Stimulated activated CD4-positive, alpha-beta T cell treated with anti-CD3 and anti-CD28 coated beads, Interleukin-2, amount 100 ng/mL, for 48 hours (primary cell): Measurements from ENCODE around the gene BCAS1.

Experiments
- DNase-seq, 2 donors: peaks; one replicate each; pipeline ENCODE4 v3.0.0-alpha.2; 2020

Gene BCAS1

DNA sequence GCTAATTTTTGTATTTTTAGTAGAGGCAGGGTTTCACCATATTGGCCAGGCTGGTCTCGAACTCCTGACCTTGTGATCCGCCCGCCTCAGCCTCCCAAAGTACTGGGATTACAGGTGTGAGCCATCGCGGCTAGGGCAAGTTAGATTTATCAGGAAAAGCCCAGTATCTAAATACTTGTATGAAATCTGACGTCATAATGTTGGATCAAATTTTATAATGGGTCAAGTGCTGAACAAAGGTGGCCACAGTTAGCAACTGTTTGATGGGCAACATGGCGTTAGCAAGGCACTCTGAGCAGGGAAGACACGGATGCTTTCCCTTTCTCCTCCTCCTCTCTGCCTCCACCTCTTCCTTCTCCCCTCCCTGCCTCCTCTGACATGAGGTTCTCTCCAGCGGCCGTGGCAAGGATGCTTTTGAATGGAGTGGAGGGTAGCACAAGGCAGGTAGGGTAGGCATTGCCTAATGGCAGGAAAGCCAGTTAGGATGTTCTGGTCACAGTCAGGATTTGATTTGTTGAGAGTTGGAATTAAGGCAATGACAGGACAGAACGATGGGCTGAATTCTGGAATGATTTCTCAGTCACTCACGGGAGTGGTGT, 149.6 kb downstream of the BCAS1 start:
- no peak for DNase-seq

DNA sequence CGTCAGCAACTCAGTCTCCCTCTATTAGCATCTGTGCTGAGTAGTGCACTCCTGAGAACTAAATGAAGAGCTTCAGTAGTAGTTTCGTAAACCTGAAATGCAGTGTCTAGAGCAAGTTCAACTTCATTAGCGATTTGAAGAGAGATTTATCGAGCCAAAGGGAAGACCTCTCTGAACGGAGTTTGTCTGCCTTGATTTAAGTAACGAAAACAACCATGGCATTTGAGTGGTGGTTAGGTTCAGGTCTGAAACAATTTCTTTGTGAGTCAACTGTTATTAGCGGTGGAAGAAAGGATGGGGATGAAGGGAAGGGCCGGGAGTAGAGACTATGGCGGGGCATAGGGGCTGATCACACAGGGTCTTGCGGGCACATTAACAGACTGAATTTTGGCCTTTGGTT, 150.5 kb downstream of the BCAS1 start:
- no peak for DNase-seq

GRCh38 chr20:53918949-53919361, 151.4 kb downstream of the BCAS1 start:
- DNase-seq: no peak

DNA sequence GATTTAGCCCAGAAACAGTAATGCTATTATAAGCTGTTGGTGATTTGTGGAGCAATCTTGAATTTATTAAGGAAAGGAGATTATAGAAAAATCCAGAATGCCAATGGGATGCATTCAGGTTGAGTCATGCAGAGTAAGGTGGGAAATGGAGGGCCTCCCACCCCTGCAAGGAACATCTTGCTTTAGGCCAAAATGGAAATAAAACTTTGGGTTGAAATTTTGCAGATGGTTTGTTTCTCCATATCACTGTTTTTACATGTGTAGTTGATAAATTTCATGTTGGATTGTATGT, 152.4 kb downstream of the BCAS1 start:
- no peak for DNase-seq

DNA sequence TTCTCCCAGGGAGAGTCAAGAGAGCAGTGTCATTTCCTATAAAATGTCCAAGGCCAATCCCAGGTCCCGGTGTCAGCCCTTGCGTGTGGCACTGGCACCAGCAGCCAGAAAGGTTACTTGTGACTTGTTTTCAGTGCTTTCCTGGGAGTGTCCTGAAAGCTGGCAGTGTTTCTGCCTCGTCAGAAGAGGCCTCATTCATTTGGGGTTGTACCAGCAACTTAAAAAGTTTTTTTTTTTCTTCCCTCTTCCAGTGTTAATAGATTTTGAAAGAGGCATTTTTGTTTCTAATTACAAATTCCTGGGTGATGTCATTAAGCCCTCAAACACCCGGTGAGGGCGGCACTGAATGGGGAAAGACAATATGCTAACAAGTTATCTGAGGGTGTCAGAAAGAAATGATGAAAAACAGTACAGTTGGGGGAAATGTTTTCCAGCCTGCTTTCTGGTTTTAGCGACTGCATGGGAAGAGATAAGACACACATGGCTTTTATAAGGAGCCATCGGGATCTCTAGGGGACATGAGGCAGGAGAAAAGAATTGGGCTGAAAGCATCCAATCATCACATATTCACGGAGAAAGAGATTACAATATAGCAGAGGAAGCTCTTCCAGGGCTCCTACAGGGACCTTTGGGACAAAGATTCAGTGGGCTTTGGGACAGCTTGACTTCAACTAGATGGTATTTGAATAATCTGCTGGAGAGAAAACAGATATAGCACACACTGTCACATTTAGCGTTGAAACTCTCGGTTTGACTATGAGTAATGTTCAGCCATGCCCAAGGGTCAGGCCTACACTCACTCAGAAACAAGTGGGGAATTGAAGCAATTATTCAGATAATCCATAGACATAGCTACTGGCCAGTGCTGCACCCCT, 153.0 kb downstream of the BCAS1 start:
- DNase-seq: no peak

DNA sequence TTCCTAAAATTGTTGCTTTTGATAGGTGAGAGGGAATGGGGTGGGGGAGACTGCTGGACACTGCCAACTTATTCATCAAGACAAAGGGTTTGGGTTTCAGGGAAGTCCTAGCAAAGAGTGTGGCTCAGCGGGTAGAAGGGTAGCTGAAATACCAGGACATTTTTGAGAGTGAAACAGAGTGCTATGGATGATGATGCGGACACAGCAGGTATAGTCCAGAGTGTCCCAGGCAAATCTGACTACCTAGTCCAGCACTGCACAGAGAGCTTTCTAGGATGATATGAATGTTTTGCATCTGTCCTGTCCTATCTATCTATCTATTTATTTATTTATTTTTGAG, 154.3 kb downstream of the BCAS1 start:
- DNase-seq: no peak

GRCh38 chr20:53915446-53916172, 154.8 kb downstream of the BCAS1 start:
- peak; percentile 96 to 98 for DNase-seq

DNA sequence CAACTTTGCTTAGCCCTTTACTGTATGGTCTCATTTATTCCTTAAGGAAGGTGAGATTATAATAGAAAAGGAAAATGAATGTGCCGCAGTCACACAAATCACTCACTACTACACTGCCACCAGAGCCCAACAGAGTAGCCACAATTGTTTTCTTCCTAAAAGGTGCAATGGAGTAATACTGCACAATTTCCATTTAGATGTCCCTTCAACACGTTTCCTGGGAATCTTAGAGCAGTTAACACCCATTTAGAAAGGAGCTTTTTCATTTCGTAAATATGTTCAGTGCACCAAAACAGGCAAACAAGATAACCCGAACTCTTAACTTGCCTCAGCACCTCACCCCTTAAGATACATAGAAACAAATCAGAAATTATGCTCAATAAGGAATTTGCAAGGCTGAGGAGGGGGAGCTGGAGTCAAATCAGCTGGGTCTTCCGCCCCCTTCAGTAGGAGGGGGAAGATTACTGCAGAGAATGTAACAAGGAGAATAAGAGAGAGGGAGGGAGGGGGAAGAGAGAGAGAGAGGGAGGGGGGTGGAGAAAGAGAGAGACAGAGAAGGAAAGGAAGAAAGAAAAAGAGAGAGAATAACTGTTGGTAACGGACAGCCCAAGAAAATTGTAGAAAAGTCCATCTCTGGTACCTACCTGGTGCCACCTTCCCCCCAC, 155.5 kb downstream of the BCAS1 start:
- no peak for DNase-seq

DNA sequence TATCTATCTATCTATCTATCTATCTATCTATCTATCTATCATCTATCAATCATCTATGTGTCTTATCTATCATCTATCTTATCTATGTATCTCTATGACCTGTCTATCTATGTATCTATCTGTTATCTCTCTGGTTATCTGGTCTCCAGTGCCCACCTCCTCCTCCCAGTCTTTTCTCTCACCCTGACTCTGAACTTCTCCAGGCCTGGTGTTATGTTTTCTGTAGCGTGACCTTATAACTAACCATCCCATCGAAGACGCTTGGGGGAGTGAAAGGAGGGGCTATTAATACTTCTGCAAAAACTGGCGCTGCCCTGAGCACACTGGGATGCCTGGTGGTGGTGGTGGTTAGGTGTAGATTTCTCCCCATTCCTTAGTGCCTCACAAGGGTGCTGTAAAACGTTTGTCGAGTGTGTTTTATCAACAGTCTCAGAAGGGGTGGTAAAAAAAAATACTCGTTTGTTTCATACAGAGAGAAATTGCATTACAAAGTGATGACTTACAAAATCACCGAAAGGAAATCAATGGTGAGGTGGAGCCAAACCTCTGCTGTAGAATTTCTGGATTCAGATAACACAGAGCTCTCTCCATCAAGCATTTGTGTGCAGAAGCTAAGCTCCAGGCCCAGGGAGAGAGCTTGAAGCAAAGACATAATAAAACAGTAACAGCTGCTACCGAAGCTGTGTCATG, 156.2 kb downstream of the BCAS1 start:
- DNase-seq: no peak

- DNase-seq: no peak
These were observed 159.1 kb downstream of the BCAS1 start for GRCh38 chr20:53911301-53911700.

DNA sequence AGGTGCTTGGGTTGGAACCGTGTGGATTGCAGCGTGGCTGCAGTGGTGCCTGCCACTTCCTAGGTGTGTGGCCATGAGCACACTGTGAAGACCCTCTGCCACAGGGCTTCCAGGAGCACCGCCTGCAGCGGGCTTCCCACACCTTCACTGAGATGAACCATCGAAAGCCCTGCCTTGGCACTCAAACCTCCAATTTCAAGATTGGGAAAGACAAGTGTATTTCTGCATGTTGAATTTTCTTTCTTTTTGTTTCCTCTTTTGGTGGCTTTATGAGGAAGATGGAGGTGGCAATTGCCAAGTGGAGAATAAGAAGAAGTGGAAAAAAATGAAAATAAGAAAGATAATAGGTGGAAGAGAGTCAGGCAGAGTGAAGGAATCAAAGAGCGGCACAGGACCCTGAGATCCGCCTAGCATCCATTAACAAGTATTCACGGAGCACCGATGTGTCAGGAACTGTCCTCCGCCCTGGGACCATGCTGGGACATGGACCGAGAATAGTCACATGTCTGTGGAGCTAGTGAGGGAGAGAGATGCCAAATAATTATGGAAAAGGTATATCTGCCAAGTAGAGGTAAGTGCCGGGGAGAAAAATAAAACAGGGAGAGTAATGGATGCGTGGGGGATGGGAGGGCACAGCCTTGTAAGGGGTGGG, 159.9 kb downstream of the BCAS1 start:
- DNase-seq: no peak

DNA sequence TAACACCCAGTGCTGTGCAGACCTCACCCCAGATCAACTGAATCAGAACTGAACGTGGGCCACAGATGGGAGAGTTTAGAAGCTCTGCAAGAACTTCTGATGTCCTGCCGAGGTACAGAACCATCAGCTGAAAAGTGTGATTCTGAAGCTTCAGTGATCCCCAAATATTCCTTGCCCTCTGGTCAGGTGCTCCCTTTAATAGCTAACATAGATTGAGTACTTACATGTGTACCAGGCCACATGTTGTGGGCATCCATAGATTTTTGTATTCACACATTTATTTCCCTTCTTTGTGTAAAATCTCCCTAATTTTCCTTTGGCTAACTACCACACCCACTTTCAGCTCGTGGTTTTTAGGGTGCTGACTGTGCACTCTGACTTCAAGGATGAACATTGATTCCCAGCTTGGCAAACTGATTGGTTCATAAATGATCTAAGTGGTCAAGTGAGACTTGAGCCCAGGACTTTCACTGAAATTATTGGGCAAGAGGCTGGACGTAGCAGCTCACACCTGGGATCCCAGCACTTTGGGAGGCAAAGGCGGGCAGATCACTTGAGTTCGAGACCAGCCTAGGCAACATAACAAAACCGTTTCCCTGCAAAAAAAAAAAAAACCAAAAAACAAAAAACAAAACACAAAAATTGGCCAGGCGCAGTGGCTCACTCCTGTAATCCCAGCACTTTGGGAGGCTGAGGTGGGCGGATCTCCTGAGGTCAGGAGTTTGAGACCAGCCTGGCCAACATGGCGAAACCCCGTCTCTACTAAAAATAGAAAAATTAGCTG, 162.2 kb downstream of the BCAS1 start:
- no peak for DNase-seq

DNA sequence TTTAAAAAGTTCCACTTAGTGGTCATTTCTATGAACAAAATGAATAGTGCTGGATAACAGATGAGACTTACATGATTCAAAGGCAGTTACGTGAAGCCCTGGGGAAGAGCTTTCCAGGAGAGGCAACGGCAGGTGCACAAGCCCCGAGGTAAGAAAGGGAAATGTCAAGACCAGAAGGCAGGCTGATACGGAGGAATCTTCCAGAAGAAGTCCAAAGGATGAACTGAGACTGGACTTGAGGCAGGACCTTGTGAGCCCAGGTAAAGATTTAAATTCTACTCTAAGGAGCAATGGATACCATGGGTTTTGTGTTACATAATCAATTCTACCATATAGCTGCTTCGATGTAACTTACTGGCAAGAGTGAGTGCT, 164.6 kb downstream of the BCAS1 start:
- DNase-seq: no peak

DNA sequence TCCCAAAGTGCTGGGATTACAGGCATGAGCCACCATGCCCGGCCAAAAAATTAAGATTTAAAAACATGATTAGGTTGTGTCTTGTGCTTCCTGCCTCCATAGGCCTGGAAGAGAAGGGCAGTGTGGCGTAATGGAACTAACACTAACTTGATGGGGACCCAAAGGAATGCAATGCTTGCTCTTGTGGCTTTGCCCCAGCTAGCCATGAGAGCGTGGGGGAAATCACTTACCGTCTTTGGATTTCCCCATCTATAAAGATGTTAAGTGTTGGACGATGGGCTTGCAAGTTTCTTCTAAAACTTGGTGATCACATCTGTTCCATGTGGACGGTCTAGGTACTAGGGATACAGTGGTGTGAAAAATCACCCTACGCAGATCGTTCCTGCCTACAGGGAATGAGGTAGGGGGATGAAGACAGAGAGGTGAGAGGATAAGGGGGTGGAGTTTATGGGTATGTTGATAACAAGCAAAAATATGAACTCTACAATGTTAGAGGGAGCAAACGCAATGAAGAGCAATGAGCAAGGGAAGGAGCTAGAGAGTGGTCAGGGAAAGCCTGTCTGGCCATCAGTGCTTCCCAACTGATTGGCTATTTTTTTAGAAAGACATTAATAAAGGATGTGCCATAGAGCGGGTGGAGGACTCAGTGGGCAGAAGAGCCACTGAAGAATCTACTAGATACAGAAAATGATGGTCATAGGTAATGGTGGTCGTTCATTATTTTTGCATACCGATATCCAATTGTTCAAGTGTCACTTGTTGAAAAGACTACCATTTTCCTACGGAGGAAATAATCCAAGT, 165.2 kb downstream of the BCAS1 start:
- no peak for DNase-seq

DNA sequence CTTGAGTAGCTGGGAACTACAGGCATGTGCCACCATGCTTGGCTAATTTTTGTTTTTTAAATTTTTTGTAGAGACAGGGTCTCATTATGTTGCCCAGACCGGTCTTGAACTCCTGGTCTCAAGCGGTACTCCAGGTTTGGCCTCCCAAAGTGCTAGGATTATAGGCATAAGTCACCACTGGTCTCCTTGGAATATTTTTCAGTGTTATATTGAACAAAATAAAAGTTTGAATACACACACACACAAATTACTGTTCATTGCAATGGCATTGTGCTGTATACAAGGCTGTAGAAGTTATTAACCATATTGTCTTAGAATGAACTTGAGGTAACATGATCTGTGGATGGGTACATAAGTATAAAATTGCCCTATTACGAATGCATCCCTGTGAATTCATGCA, 166.1 kb downstream of the BCAS1 start:
- no peak for DNase-seq

DNA sequence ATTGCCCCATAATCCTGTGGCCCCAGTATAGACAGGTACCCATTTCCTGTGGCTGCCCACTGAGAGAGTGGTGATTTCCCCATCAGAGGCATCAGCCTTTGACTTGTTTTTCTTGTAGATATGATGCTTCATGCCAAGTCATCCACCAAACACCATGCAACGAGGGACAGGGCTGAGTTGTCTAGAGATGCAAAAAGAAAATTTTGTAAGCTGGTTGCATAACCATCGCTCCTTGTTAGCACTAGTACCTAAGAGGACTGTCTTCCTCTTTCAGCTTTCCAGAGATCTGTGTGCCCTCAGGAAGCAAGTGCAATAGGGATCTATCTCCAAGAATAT, 166.8 kb downstream of the BCAS1 start:
- DNase-seq: no peak

DNA sequence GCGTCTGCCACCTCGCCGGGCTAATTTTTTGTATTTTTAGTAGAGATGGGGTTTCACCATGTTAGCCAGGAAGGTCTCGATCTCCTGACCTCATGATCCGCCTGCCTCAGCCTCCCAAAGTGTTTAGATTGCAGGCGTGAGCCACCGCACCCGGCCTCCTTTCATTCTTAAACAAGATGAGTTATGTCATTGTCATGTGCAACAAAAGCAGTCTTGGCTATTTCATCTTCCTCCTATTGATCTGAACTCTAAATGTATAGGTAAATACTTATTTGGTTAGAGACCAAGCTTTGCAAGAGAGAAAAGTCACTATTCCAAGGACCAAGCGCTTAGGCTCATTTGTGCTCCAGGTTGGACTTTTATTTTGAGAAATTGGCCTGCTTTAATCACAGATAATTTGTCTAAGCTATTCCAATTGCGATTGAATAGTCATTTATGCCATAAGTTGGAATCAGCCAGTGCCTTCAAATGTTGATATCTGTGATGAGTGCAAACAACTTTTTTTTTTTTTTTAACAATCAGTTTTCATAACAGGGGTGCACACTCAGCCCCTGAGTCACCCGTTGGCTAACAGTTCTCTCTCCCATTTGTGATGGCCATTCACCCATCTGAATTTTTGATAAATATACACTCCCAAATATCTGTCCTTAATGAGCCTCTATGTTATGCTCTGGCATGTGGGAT, 167.3 kb downstream of the BCAS1 start:
- DNase-seq: no peak

GRCh38 chr20:53901497-53902096, 168.8 kb downstream of the BCAS1 start:
- DNase-seq: no peak

- DNase-seq: no peak
These were observed 169.3 kb downstream of the BCAS1 start for GRCh38 chr20:53901064-53901463.

GRCh38 chr20:53900380-53900999, 169.9 kb downstream of the BCAS1 start:
- no peak for DNase-seq
